ENCODE data around the gene CYGB. TPM values are rescaled to one million over a fixed set of nuclear protein-coding genes. Genes with fewer than 3 reads are reported as not detected.

The CYGB gene
- total and polyA plus RNA-seq, 2 of the 13 experiments (the other 11 are each of a cell fraction or from before 2014, with no cell fraction given) = 18.9 to 27.1 TPM

- TF ChIP-seq SETDB1 (CRISPR knock-in tag; IDR thresholded peaks at IDR 0.05; ENCODE audit: borderline replicate concordance) (no peak), SOX13 (IDR thresholded peaks at IDR 0.05) (no peak), SOX13 (CRISPR knock-in tag; conservative IDR thresholded peaks at IDR 0.05 in 1 of 2, IDR thresholded peaks at IDR 0.05 in 1 of 2) (peak in 1 of 2 experiments; percentile 57; a peak in 2 of 4 replicates), RBFOX2 (IDR thresholded peaks at IDR 0.05; ENCODE audit: low read depth, low read length) (no peak), RNF2 (conservative IDR thresholded peaks at IDR 0.05; ENCODE audit: low read depth) (peak; percentile 53; the same call in 1 of the 2 replicates), ZNF674 (CRISPR knock-in tag; IDR thresholded peaks at IDR 0.05; ENCODE audit: low read depth) (no peak), MYPOP (CRISPR knock-in tag; IDR thresholded peaks at IDR 0.05) (no peak; the same call in 1 of the 2 replicates), GMEB1 (CRISPR knock-in tag; IDR thresholded peaks at IDR 0.05; ENCODE audit: borderline replicate concordance) (peak; percentile 28; the same call in 1 of the 2 replicates), ZNF138 (CRISPR knock-in tag; IDR thresholded peaks at IDR 0.05; ENCODE audit: low read depth) (0 out of 2 replicates have a peak, but pooled peaks have one; percentile 34), ZZZ3 (CRISPR knock-in tag; IDR thresholded peaks at IDR 0.05; ENCODE audit: borderline replicate concordance) (0 out of 2 replicates have a peak, but pooled peaks have one; percentile 26), ZNF350 (CRISPR knock-in tag; IDR thresholded peaks at IDR 0.05; ENCODE audit: borderline replicate concordance, low read depth) (peak; percentile 64; the same call in 1 of the 2 replicates), MAFF (IDR thresholded peaks at IDR 0.05; ENCODE audit: low read depth, low read length) (no peak), ZUFSP (CRISPR knock-in tag; IDR thresholded peaks at IDR 0.05; ENCODE audit: borderline replicate concordance) (no peak), ZNF441 (CRISPR knock-in tag; IDR thresholded peaks at IDR 0.05; ENCODE audit: borderline replicate concordance) (no peak), PHF8 (CRISPR knock-in tag; IDR thresholded peaks at IDR 0.05) (peak; percentile 48; the same call in 1 of the 2 replicates), ZNF230 (CRISPR knock-in tag; IDR thresholded peaks at IDR 0.05) (0 out of 2 replicates have a peak, but pooled peaks have one; percentile 82), EEA1 (CRISPR knock-in tag; IDR thresholded peaks at IDR 0.05; ENCODE audit: borderline replicate concordance) (peak; percentile 91; the same call in 1 of the 2 replicates), ZNF296 (CRISPR knock-in tag; conservative IDR thresholded peaks at IDR 0.05) (no peak), HNRNPK (IDR thresholded peaks at IDR 0.05; ENCODE audit: low read depth, low read length, poor library complexity, severe bottlenecking) (no peak), ELK4 (CRISPR knock-in tag; IDR thresholded peaks at IDR 0.05; ENCODE audit: borderline replicate concordance) (no peak), ZNF160 (CRISPR knock-in tag; IDR thresholded peaks at IDR 0.05) (0 out of 2 replicates have a peak, but pooled peaks have one; percentile 68), ZNF460 (CRISPR knock-in tag; IDR thresholded peaks at IDR 0.05; ENCODE audit: borderline replicate concordance) (no peak)
Observed at GRCh38 chr17:76523084-76524037, 14.1 kb downstream of the CYGB start (continued).
